ENCODE results near the gene WDR18.
"Not testable (repeated sequence)": the region's sequence is repeated elsewhere in the genome, so short reads cannot be mapped to it uniquely, and the experiment has no call there.

DNA sequence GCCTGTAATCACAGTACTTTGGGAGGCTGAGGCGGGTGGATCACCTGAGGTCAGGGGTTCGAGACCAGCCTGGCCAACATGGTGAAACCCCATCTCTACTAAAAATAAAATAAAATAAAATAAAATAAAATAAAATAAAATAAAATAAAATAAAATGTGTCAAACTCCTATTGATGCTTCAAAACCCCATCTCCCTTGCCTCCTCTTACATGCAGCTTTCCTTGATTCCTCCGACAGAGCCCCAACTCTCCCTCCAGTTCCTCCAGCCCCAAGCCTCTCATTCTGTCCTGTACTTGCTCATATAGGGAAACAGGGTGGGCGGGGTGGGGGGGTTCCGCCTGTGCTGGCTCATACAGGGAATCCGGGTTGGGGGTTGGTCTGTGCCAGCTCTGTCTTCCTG, 40.9 kb downstream of the WDR18 start:
- TF ChIP-seq, protein P1, sequence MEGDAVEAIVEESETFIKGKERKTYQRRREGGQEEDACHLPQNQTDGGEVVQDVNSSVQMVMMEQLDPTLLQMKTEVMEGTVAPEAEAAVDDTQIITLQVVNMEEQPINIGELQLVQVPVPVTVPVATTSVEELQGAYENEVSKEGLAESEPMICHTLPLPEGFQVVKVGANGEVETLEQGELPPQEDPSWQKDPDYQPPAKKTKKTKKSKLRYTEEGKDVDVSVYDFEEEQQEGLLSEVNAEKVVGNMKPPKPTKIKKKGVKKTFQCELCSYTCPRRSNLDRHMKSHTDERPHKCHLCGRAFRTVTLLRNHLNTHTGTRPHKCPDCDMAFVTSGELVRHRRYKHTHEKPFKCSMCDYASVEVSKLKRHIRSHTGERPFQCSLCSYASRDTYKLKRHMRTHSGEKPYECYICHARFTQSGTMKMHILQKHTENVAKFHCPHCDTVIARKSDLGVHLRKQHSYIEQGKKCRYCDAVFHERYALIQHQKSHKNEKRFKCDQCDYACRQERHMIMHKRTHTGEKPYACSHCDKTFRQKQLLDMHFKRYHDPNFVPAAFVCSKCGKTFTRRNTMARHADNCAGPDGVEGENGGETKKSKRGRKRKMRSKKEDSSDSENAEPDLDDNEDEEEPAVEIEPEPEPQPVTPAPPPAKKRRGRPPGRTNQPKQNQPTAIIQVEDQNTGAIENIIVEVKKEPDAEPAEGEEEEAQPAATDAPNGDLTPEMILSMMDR (conservative IDR thresholded peaks at IDR 0.05; ENCODE audit: low read depth in 2 of 2): not testable (repeated sequence)
- not testable (repeated sequence) for TF ChIP-seq POLR2AphosphoS5 (IDR thresholded peaks at IDR 0.05; ENCODE audit: low read depth); EZH2 (IDR thresholded peaks at IDR 0.05; ENCODE audit: low read depth, unreplicated experiment); EZH2phosphoT487 (IDR thresholded peaks at IDR 0.05; ENCODE audit: unreplicated experiment); CREB1 (CRISPR knock-in tag; IDR thresholded peaks at IDR 0.05; ENCODE audit: low read depth)
- TF ChIP-seq, protein P2, sequence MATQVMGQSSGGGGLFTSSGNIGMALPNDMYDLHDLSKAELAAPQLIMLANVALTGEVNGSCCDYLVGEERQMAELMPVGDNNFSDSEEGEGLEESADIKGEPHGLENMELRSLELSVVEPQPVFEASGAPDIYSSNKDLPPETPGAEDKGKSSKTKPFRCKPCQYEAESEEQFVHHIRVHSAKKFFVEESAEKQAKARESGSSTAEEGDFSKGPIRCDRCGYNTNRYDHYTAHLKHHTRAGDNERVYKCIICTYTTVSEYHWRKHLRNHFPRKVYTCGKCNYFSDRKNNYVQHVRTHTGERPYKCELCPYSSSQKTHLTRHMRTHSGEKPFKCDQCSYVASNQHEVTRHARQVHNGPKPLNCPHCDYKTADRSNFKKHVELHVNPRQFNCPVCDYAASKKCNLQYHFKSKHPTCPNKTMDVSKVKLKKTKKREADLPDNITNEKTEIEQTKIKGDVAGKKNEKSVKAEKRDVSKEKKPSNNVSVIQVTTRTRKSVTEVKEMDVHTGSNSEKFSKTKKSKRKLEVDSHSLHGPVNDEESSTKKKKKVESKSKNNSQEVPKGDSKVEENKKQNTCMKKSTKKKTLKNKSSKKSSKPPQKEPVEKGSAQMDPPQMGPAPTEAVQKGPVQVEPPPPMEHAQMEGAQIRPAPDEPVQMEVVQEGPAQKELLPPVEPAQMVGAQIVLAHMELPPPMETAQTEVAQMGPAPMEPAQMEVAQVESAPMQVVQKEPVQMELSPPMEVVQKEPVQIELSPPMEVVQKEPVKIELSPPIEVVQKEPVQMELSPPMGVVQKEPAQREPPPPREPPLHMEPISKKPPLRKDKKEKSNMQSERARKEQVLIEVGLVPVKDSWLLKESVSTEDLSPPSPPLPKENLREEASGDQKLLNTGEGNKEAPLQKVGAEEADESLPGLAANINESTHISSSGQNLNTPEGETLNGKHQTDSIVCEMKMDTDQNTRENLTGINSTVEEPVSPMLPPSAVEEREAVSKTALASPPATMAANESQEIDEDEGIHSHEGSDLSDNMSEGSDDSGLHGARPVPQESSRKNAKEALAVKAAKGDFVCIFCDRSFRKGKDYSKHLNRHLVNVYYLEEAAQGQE (IDR thresholded peaks at IDR 0.05; ENCODE audit: unreplicated experiment): not testable (repeated sequence)
